Measurements from ENCODE around the gene SEMA3F. TPM values are rescaled to one million over a fixed set of nuclear protein-coding genes. Genes with fewer than 3 reads are reported as not detected.
A peak's percentile ranks its signal among the peaks of the same experiment; 100 is the strongest.

Gene SEMA3F
- total RNA-seq: not detected
- polyA plus RNA-seq: not detected
- total RNA-seq: 0 to 0.43 (median 0.04) reads per million in 6 experiments

DNA sequence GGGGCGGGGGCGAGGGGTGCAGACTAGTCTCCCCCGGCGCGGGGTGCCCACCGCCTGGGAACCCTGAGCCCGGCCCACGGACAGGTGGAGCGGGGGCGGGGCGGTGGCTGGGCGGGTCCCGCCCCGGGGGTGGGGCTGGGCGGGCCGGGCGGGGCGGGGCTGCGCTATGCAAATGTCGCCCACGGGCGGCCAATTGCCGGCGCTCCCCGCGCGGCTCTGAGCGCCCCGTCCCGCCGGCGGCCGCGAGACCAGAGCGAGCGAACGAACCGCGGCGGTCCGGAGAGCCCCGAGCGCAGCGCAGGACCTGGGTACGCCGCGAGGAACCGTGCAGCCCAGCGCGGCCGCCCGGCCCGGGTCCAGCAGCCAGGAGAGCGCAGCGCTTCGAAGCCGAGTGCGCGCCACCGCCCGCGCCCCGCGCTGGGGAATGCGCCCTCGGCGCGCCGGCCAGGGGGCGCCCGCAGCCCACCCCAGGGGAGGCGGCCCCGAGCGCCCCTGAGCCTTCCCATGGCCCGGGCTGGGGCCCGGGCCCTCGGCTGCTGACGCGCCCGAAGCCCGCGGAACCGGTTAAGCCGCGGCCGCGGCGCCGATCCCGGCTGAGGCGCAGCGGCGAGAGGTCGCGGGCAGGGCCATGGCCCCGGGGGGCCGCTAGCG lies at the start of gene SEMA3F:
Gene SEMA3F (plus strand): TSS at position 485 of the 651 bp plus-strand sequence. CDS start 4,299 bp downstream, outside the sequence.
- ATAC-seq (peak; percentile 90 to 92), DNase-seq (peak; percentile 32 to 78 (median 62))
- H3K36me3 Mint-ChIP-seq: peaks cover 0 to 2% (median 0%) of the 10 kb centered on the region in 3 donors
- peaks cover 5 to 36% (median 12%) of the 10 kb centered on the region in 4 donors for H3K4me1 Mint-ChIP-seq
- POLR2A ChIA-PET: no interaction called here
- peaks cover 14 to 43% (median 34%) of the 10 kb centered on the region in 5 donors for H3K27me3 Mint-ChIP-seq
- peak within 1 kb of the TSS; percentile 73 to 90 (median 86) for H3K4me3 Mint-ChIP-seq
- no peaks in the 10 kb centered on the region for H3K9me3 Mint-ChIP-seq
- peak within 1 kb of the TSS in 3 of 10 donors; percentile 43 to 74 (median 63) for H3K27ac Mint-ChIP-seq

DNA sequence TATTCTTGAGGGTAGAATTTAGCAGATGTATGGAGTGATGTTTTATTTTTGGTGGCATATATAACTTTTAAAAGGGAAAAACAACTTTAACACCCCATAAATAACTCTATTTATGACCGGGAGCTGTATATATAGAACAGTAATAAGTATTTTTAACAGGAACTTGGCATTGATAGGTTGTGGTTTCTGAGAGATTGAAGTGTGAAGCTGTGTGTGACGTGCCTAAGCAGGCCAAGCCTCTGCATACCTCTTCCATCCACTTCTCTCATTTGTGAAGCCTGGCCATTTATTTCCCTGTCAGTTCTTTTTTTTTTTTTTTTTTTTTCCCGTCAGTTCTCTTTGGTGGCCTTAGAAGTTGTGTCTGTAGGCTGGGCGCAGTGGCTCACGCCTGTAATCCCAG lies 43.4 kb upstream of the SEMA3F start:
- Mint-ChIP-seq H3K27ac (peak overlapping the region in 5 of 10 donors; percentile 11 to 65 (median 40)), H3K9me3 (no peaks in the 10 kb centered on the region), H3K4me1 (peaks cover 3 to 7% (median 5%) of the 10 kb centered on the region in 4 donors), H3K4me3 (peak overlapping the region in 1 of 10 donors; percentile 34), H3K36me3 (peaks cover 7 to 98% (median 25%) of the 10 kb centered on the region in 3 donors), H3K27me3 (no peaks in the 10 kb centered on the region)
- POLR2A ChIA-PET: interaction anchor here (0.7 to 1.5 kb wide), 3 partner anchors 12 to 26 kb away, joined by 3 to 5 read pairs (median 4); no protein-coding TSS in a partner anchor
- ATAC-seq (no peak), DNase-seq (no peak)

DNA sequence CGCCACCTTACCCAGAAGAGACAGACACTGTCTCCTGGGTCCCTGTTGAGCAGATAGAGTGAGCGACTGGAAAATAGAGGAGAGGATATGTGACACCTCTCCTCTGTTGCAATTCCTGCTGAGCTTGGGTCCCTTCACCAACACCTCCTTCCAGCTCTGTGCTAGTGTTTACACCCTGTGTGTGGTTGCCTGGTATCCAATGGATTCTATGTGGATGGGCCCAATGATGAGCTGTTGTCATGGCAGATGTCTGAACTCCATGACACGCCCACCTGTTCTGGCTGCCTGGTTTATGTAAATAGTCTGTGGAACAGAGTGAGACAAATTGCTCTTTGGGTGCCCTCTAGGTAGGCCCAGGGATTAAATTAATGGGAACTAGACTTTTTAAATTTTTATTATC lies 42.7 kb upstream of the SEMA3F start:
- Mint-ChIP-seq H3K36me3 (peaks cover 7 to 98% (median 20%) of the 10 kb centered on the region in 3 donors), H3K27ac (peak overlapping the region in 3 of 10 donors; percentile 54 to 80 (median 77)), H3K9me3 (no peaks in the 10 kb centered on the region), H3K27me3 (no peaks in the 10 kb centered on the region), H3K4me3 (no peak overlapping the region), H3K4me1 (peaks cover 3 to 7% (median 4%) of the 10 kb centered on the region in 4 donors)
- DNase-seq: no peak
- POLR2A ChIA-PET: interaction anchor here (0.7 to 1.5 kb wide), 2 partner anchors 11 to 26 kb away, joined by 3 to 5 read pairs; no protein-coding TSS in a partner anchor
- peak; percentile 15 to 27 for ATAC-seq

DNA sequence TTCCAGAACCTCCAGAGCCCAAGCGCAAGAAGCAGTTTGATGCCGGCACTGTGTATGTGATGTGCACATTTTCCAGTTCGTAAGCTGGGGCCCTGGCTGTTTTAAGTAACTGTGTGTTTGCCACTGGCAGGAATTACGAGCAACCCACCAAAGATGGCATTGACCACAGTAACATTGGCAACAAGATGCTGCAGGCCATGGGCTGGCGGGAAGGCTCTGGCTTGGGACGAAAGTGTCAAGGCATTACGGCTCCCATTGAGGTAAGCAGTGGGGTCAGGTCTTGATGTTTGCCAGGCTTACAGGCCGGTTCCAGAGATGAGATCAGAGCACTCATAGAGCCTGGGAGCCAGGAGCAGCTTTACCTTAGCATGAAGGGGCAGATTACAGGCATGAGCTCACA lies 38.0 kb upstream of the SEMA3F start:
- Mint-ChIP-seq H3K27ac (peak overlapping the region in 2 of 10 donors; percentile 63 to 73), H3K27me3 (no peaks in the 10 kb centered on the region), H3K4me3 (no peak overlapping the region), H3K36me3 (peaks cover 7 to 82% (median 25%) of the 10 kb centered on the region in 3 donors), H3K4me1 (peaks cover 0 to 10% (median 3%) of the 10 kb centered on the region in 4 donors), H3K9me3 (no peaks in the 10 kb centered on the region)
- ATAC-seq (no peak), DNase-seq (no peak)
- POLR2A ChIA-PET: no interaction called here

DNA sequence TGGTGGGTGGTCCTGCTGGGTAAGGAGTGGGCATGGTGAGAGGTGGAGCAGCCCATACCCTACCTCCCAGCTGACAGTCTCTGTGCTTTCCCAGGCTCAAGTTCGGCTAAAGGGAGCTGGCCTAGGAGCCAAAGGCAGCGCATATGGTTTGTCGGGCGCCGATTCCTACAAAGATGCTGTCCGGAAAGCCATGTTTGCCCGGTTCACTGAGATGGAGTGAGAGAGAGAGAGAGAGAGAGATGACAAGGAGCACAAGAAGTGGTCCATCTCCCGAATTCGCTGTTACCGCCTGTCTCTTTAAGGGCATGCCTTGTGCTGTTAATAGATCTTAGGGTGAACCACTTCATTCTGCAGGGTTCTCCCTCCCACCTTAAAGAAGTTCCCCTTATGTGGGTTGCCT lies 36.9 kb upstream of the SEMA3F start:
- Mint-ChIP-seq H3K36me3 (peaks cover 7 to 71% (median 22%) of the 10 kb centered on the region in 3 donors), H3K4me3 (peak overlapping the region in 1 of 10 donors; percentile 1), H3K4me1 (peaks cover 0 to 13% (median 7%) of the 10 kb centered on the region in 4 donors), H3K9me3 (no peaks in the 10 kb centered on the region), H3K27ac (peak overlapping the region in 3 of 10 donors; percentile 12 to 81 (median 74)), H3K27me3 (no peaks in the 10 kb centered on the region)
- DNase-seq (no peak), ATAC-seq (no peak)
- POLR2A ChIA-PET: interaction anchor here (0.7 kb wide), 1 partner anchor 327 kb away, joined by 4 read pairs; no protein-coding TSS in a partner anchor

DNA sequence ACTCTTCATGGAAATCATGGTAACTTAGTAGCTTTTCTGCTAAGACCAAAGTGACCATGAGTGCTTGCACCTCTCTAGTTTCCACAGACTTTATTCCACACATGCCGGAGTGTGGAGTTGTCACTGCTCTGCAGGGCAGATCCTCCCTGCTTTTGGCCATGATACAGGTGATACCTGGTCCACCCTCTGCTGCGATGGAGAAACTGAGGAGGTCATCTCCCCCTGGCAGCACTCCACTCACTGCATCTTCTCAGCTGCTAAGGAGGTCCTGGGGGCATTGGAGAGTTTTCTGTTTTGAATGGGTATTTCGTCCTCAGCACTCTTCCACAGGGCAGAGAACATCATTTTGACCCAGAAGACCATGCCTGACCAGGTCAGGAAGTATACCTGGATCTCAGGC lies 35.3 kb upstream of the SEMA3F start:
- Mint-ChIP-seq H3K27me3 (no peaks in the 10 kb centered on the region), H3K4me3 (no peak overlapping the region), H3K4me1 (peaks cover 0 to 8% (median 7%) of the 10 kb centered on the region in 4 donors), H3K36me3 (peaks cover 7 to 56% (median 18%) of the 10 kb centered on the region in 3 donors), H3K27ac (peak overlapping the region in 4 of 10 donors; percentile 44 to 85 (median 54)), H3K9me3 (no peaks in the 10 kb centered on the region)
- DNase-seq (no peak), ATAC-seq (no peak)
- POLR2A ChIA-PET: interaction anchor here (0.6 kb wide), 1 partner anchor 337 kb away, joined by 4 read pairs; no protein-coding TSS in a partner anchor

DNA sequence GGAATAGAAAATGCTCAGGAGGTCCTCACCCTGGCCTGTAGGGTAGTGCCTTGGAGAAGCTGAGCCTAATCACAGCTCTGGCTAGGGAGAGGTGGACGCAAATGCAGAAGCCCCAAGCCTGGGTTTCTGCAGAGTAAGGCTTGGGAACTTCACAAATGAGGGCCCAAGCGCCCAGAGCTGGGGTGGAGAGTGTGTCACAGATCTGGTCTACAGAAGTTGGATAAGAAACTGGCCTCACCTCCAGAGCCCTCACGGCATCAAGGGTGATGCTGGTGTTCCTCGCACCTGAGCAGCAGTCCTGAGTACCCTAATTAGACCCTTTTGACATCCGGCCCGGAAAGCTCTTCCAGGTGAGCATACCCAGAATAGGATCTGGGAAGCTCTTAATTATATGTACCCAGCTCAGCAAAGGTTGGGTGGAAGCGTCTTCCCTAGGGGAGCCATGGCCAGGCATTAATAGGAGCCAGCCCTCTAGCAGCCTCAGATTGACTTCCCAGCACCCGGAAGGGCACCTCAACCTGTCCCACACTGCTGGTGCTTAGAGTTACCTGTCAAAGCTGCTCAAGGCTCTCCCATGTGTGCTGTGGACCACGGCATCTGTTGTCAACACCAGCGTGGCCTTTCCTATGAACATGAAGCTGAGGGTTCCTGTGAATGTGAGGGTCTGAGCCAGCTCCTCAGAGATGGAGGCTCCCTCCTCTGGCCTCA lies 34.6 kb upstream of the SEMA3F start:
- Mint-ChIP-seq H3K27ac (peak overlapping the region in 4 of 10 donors; percentile 13 to 85 (median 72)), H3K36me3 (peaks cover 3 to 48% (median 14%) of the 10 kb centered on the region in 3 donors), H3K9me3 (no peaks in the 10 kb centered on the region), H3K27me3 (no peaks in the 10 kb centered on the region), H3K4me3 (no peak overlapping the region), H3K4me1 (peaks cover 0 to 8% (median 7%) of the 10 kb centered on the region in 4 donors)
- POLR2A ChIA-PET: interaction anchor here (0.6 to 1.3 kb wide), 2 partner anchors 117 to 338 kb away, joined by 3 to 4 read pairs; no protein-coding TSS in a partner anchor
- no peak for ATAC-seq
- DNase-seq: no peak

DNA sequence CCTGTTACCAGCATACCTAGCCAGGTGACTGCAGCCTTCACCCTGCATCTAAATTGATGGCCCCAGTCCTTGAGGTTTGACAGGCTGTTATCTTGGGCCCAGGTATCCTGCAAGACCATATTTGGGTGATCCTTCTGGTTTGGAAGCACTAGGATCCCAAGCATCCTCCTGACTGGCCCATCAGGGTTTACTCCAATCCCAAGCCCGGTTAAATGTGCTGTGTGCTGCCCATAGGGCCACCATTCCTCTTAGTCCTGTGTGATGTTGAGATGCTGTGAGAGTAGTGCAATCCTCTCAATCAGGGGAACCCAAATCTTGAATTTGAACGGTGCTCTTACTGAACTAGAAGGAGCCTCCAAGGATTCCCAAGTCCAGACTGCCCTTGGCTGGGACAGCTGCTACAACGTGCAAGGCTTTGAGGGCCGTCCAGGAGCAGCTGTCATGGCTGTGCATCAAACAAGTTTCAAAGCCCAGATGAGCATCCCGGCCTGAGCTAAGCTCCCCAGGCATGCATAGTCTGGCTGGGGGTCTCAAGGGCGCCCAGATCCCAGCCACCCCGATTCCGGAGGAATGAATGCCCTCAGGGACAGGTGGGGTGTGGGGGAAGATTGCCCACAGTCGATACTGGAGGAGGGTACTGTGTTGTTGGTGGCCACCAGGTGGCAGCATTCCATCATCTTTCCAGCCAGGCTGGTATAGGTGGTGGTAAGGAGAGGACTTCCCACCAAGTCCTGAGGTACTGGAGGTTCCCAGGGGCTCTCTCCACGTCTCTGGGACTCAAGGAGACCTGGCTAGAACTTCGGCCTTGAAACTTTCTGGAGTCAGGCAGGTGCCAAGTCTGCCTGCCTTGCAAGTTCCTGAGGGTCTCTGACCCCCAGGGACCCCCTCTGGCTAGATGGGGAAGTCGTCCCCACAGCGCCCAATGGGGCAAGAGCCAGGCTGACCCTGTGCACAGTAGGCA lies 33.8 kb upstream of the SEMA3F start:
- ATAC-seq (peak; percentile 89 to 90), DNase-seq (peak; percentile 47 to 84 (median 64))
- peak overlapping the region in 8 of 10 donors; percentile 6 to 83 (median 32) for H3K27ac Mint-ChIP-seq
- H3K27me3 Mint-ChIP-seq: no peaks in the 10 kb centered on the region
- POLR2A ChIA-PET: interaction anchor here (1.0 to 1.3 kb wide), 2 partner anchors 104 to 116 kb away, joined by 3 read pairs; no protein-coding TSS in a partner anchor
- H3K9me3 Mint-ChIP-seq: no peaks in the 10 kb centered on the region
- peaks cover 0 to 7% (median 7%) of the 10 kb centered on the region in 4 donors for H3K4me1 Mint-ChIP-seq
- H3K36me3 Mint-ChIP-seq: peaks cover 0 to 40% (median 10%) of the 10 kb centered on the region in 3 donors
- H3K4me3 Mint-ChIP-seq: no peak overlapping the region

DNA sequence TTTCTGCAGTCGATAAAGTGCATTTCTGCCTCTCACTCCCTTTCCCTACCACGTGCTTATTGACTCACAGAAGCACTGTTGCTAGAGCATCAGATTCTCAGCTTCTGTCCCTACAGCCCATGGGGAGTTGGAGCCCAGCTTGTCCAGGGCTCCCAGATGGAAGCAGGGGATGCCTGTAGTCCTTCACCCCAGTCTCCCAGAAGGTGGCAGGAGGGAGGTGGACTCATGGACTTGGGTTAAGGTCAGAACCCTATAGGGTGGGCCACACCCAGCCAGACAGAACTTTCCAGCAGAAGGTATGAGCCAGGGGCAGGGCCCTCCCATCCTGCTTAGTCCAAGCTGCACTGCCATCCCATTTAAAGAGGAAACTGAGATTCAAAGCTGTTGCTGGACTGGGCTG lies 33.1 kb upstream of the SEMA3F start:
- H3K4me3 Mint-ChIP-seq: no peak overlapping the region
- H3K27me3 Mint-ChIP-seq: no peaks in the 10 kb centered on the region
- no peaks in the 10 kb centered on the region for H3K9me3 Mint-ChIP-seq
- peaks cover 0 to 7% (median 7%) of the 10 kb centered on the region in 4 donors for H3K4me1 Mint-ChIP-seq
- H3K27ac Mint-ChIP-seq: peak overlapping the region in 5 of 10 donors; percentile 73 to 86 (median 79)
- ATAC-seq: no peak
- peaks cover 0 to 33% (median 7%) of the 10 kb centered on the region in 3 donors for H3K36me3 Mint-ChIP-seq
- no peak for DNase-seq
- POLR2A ChIA-PET: interaction anchor here (1.0 to 1.1 kb wide), 2 partner anchors 103 to 105 kb away, joined by 3 to 4 read pairs; no protein-coding TSS in a partner anchor

DNA sequence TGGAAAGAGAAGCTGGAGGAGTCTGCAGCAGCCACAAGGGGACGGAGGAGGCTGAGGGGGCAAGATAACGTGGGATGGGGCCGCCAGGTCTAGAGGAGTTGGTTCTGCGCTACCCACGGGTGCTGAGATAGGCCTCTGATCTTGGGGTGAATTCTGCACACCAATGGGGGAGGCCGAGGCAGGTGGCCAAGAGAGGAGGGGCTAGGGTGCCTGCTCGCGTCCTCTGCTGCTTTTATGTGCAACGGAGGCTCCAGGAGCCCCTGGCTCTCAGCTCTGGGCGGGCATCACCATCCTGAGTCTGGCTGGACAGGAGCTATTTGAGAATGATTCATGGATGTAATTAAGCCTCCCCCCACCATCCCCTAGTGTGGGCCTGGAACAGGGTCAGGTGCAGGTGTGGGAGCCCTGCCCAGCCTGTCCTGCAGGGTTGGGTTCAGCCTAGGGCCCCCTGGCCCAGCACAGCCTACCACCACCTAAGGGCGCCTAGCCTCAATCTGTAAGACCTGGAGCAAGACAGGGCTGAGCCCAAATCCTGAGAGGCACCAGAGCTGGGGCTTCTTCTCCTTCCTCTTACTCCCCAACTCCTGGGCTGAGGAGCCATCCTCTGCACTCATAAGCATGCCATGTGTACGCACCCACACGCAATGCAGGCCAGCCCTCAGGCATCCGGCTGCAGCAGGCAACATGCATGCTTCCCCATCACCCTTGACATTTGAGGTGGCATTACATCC lies 32.3 kb upstream of the SEMA3F start:
- Mint-ChIP-seq H3K27ac (peak overlapping the region in 7 of 10 donors; percentile 60 to 86 (median 78)), H3K36me3 (peaks cover 0 to 25% (median 7%) of the 10 kb centered on the region in 3 donors), H3K4me1 (peaks cover 0 to 7% (median 7%) of the 10 kb centered on the region in 4 donors), H3K9me3 (no peaks in the 10 kb centered on the region), H3K27me3 (no peaks in the 10 kb centered on the region), H3K4me3 (no peak overlapping the region)
- POLR2A ChIA-PET: interaction anchor here (1.0 to 1.7 kb wide), 3 partner anchors 11 to 104 kb away, joined by 3 to 4 read pairs (median 3); no protein-coding TSS in a partner anchor
- DNase-seq: no peak
- ATAC-seq: no peak

Data from naive thymus-derived CD8-positive, alpha-beta T cell (primary cell).